PC-3 (cell line): Measurements from ENCODE around the gene GIMAP8.

Experiments used
- EZH2 ChIP-seq: fragments of 300-600 bp; sonication (generic); IDR thresholded peaks from one replicate; pipeline ENCODE4 v1.6.1; 2017; ENCODE audit warnings: antibody characterized with exemption, mild to moderate bottlenecking, low read length; ENCODE audit not compliant: unreplicated experiment
- EZH2phosphoT487 ChIP-seq: fragments of 300-600 bp; sonication (generic); IDR thresholded peaks from 2 replicates; pipeline ENCODE4 v1.6.1; 2018; ENCODE audit warnings: mild to moderate bottlenecking, antibody characterized with exemption, low read length, borderline replicate concordance
- TF ChIP-seq, protein P1 (sequence below): fragments of 300-600 bp; sonication (generic); conservative IDR thresholded peaks from 2 replicates; pipeline ENCODE4 v1.5.1; 2017; ENCODE audit warnings: antibody characterized with exemption, low read depth, mild to moderate bottlenecking, low read length

DNA sequence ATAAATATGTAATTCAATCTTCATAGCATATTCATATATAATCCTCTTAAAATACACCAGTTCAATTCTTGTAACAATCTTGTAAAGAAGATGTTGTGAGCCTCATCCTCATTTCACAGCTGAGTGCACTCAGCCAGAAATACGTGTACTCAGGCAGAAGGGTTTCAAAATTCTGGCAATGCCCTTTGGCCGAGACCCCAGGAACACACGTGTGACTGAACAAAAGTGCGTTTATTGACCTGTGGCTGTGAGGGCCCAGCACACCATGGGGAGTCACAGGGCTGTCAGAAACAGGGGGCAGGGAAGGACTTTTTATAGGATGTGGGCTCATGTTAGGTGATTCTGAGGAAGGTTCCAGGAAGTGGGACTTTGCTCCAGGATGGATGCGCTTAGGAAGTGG is 21.5 kb downstream of the GIMAP8 start:
- TF ChIP-seq, protein P1, sequence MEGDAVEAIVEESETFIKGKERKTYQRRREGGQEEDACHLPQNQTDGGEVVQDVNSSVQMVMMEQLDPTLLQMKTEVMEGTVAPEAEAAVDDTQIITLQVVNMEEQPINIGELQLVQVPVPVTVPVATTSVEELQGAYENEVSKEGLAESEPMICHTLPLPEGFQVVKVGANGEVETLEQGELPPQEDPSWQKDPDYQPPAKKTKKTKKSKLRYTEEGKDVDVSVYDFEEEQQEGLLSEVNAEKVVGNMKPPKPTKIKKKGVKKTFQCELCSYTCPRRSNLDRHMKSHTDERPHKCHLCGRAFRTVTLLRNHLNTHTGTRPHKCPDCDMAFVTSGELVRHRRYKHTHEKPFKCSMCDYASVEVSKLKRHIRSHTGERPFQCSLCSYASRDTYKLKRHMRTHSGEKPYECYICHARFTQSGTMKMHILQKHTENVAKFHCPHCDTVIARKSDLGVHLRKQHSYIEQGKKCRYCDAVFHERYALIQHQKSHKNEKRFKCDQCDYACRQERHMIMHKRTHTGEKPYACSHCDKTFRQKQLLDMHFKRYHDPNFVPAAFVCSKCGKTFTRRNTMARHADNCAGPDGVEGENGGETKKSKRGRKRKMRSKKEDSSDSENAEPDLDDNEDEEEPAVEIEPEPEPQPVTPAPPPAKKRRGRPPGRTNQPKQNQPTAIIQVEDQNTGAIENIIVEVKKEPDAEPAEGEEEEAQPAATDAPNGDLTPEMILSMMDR, result no peak
- TF ChIP-seq EZH2 (no peak), EZH2phosphoT487 (no peak)
